NCI-H2081 (cell line): ENCODE results near the gene RNF38.
"Not testable (repeated sequence)": the region's sequence is repeated elsewhere in the genome, so short reads cannot be mapped to it uniquely, and the experiment has no call there.

Experiments used
- DNase-seq, 2 experiments: peaks; one replicate each; lab custom pipeline; 2025; lab: John Stamatoyannopoulos, UW

Gene RNF38

DNA sequence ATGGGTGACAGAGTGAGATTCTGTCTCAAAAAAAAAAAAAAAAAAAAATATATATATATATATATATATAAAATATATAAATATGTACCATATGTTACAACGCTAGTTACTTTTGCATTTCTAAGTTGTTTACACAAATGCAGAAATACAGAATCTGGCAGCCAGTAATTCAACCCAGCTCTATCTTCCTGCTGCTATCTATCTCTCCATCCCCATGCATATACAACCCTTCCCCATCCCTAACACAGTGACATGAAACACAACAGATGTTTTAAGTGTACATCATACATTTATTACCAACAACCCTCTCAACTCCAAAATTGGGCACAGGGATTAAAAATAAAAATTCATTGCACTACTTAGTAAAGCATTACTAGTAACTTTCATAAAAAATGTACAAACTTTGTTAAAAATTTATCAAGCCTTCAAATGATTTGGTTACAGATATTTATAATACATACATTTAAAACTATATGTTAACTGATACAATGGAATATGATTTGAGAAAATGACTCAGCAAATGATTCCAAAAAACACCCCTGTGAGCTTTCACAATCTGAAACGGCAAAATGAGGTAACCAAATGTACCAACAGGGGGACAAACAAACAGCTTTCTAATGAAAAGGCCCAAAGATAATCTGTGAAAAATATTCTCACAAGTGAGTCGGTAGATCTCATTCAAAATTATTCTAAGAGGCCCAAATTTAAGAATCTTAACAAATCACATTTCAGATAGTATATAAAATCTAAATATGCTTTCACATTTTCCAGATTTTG, 63.8 kb downstream of the RNF38 start:
- no peak for DNase-seq

DNA sequence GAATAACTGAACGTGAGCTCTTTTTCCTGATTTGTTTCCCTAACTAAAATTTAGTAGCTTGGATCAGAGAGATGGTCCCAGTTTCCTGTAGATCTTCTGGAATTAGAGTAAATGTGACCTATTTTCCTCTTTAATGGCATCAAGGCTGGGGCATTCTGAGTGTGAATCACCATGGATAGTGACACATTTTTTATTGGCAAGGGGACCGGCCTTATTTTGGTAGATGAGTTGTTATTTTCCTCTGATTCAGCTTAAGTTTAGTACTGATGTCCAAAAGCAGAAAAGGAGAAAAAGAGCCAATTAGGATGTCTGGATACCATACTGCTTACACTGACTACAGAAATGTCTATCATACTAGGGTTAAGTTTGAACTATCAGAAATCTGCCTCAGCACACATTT, 68.1 kb downstream of the RNF38 start:
- no peak for DNase-seq

DNA sequence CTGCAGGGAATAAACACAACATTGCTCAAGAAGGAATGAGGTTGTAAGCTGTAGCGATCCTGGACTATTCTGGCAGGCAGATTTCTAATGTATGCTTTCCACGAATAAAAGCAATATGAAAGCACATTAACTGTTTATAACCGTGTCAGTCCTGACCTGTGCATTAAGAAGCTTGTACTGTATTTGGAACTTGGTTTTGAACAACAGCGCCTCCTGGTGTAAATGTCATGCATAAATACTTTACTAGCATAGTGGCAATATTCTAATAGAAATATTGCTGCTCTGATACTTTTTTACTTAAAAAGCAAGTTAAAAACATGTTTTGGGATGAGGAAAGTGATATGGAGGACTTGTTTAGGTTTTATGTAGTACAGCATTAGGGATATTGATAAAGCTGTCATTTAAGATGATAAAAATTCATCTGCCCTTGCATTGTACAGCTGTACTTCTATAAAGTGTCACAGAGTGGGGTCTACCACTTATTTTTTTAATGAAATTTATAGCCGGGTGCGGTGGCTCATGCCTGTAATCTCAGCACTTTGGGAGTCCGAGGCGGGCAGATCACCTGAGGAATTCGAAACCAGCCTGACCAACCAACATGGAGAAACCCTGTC, 71.2 kb downstream of the RNF38 start:
- peak; percentile 71 to 75 for DNase-seq

DNA sequence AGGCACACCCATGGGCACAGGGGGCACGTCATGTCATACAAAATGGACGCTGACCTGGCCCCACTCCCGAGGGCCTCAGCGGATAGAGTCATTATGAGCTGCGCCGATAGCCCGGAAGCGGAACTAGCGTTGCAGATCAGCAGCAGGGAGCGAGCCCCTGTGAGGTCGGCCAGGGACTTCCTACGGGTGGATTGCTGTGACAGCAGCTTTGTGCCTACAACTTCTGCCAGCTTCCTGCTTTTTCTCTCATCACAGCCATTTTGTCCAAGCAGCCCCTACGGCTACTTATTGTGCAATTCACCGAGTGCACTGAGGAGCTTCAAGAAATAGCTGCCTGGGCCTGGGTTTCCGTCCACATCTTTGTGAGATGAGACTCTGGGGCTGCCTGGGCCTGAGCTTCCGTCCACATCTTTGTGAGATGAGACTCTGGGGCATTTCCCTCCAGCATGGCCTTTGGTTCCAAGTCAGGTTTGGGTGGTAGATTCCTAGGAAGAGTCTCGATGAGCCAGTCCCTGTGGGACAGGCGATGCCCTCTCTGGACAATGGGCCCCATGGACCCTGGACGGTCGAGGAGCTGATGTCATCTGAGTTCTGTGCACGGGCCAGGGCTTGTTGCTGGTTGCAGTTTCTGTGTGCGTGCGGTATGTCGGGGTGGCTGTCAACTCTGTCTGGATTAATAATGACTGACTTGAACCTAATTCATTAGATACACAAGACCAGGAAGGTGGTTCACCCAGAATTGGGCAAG, 74.8 kb downstream of the RNF38 start:
- DNase-seq, result no peak

DNA sequence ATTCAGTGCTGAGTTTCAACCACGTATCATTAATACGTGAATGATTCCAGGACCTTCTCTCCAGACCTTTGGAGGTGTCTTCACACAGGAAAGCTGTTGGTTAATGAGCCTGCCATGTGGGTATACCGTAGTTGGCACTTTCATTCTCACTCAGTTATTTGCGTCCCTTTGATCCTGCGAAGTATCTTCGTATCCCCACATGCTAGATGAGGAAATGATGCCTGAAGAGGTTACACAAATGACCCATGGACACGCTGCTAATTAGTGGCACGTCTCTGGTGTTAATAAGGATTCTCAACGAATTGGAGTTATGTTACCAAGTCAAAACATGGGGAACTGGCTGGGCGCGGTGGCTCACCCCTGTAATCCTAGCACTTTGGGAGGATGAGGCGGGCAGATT, 76.1 kb downstream of the RNF38 start:
- DNase-seq, result no peak

DNA sequence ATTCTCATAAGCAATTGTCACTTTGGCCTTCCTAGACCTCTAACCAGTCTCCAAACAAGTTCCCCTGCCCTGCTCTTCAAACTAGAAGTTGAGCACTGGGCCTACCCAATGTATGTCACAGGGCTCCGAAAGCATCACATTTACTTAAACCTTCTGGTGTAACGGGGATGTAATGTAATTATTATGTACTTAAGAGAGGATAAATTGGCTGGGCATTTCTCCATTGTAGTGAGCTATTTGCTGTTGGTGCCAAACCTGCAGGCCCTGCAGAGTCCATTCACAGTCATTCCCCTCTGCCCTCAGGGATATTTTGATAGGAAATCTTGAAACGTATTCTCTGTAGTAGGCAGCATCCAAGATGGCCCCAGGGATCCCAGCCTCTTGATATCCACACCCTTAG, 77.6 kb downstream of the RNF38 start:
- peak in 1 of 2 experiments; percentile 27 for DNase-seq

DNA sequence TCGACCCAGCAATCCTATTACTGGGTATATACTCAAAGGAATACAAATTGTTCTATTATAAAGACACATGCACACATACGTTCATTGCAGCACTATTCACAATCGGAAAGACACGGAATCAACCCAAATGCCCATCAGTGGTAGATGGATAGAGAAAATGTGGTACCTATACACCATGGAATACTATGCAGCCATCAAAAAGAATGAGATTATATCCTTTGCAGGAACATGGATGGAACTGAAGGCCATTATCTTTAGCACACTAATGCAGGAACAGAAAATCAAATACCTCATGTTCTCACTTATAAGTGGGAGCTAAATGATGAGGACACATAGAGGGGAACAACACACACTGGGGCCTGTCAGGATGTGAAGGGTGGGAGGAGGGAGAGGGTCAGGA, 78.2 kb downstream of the RNF38 start:
- not testable (repeated sequence) for DNase-seq

DNA sequence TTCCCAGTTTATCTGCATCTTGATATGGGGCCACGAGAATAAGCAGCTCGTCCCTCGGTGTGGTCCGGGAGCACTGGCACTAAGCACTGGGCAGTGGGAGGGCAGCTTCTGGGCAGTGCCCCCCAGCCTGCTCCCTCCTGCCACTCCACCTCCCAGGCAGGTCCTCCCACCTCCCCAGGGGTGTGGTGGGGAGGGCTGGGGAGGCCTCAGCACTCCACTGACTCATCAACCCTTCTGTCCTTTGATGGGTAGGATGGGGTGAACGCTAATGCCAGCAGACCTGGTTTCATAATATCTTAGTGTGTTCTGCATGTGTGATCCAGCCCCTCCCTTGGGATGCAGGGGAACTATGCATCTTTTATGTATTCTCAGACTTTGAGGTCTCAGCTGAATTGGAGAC, 79.6 kb downstream of the RNF38 start:
- DNase-seq, result no peak

DNA sequence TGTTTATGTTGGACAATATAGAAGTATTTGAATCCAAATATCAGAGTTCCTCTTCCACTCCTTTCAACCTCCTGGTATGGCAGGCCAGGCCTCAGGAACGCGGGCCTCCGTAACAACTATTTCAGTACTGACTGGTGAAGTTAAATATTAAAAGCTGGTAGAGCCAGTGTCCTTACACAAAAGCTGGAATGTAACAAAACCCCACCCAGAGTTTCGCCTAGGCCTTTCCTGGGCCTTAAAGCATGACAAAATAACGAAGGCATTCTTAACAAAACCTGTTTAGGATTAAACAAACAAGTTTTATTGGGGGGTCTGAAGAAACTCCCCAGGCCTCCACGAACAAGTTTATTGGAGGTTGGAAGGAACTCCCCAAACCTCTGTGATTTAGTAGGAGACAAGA, 80.3 kb downstream of the RNF38 start:
- no peak for DNase-seq

DNA sequence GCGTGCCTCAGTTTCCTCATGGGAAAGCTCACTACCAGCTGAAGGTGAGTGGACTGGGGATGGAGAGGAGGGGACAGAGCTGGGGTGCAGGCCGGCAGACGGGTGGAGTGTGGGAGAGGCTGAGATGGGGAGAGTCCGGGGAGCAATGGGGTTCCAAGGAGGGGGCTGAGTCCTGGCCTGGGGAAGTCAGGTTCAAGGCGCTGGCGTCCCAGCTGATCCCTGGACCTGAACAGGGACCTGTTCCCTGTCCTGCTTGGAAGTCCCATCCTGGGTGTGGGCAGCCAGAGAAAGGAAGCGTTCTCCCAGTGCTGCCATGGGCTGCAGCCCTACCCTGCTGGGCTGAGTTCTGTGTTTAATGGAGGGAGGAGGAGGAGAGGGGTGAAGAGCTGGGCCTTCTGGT, 80.9 kb downstream of the RNF38 start:
- no peak for DNase-seq

DNA sequence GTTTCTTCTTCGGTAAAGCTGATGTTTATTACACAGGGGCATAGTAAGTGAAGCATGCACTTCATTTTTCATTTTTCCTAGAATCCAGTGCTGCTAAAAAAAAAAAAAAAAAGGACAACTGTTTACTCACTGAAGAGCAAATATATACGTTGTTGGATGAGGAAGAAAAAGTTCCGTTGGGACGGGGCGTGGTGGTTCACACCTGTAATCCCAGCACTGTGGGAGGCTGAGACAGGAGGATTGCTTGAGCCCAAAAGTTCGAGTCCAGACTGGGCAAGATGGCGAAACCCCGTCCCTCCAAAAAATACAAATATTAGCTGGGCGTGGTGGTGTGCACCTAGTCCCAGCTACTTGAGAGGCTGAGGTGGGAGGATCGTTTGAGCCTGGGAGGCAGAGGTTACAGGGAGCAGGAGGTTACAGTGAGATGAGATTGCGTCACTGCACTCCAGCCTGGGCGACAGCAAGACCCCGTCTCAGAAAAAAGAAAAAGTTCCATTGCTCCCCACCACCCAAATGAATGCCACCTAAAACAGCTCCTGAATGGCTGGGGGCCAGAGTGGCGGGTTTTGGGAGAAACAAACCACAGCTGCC, 81.8 kb downstream of the RNF38 start:
- no peak for DNase-seq

DNA sequence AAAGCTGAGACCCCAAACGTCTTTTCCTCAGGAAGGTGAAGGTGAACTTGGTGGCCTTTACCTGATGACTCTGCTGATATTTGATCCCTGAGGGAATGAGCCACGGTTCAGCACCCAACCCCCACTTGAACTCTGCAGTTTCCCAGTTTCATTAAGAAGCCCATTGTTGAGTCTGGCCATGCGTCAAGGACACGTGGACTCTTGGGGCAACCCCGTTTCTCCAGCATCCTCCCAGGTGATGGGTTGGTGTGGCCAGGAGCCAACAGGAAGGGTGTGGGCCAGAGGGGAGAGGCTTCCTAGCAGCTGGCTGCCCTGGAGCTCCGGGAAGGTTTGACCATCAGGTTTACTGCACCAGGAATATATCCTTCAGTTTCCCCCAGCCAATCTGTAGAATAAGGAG, 82.3 kb downstream of the RNF38 start:
- DNase-seq, result peak in 1 of 2 experiments; percentile 7

DNA sequence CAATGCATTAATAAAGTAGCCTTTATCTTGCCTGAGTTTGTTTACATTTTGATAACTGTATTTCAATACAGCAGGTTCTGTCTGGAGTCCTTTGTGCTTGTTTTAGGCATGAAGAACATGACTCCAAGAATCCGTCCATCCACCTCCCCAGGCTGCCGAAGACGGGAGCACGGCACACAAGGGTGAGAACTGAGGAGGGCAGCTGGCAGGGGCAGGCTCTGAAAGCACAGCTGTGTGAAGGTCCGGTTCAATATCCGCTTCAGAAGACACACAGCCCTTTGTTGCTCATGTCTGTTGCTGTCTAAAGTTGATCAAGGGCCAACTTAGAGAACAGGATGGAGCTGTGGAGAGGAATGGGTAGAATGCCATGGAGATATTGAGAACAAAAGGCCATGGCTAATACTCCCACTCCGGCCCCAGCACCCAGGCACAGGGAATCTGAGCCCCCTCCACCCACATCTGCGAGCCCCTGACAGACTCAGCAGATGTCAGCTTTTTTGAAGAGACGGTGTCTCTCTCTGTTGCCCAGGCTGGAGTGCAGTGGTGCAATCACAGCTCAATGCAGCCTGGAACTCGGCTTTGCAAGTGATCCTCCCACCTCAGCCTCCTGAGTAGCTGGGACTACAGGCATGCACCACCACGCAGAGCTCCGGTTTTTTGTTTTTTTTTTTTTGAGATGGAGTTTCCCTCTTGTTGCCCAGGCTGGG, 83.3 kb downstream of the RNF38 start:
- no peak for DNase-seq

DNA sequence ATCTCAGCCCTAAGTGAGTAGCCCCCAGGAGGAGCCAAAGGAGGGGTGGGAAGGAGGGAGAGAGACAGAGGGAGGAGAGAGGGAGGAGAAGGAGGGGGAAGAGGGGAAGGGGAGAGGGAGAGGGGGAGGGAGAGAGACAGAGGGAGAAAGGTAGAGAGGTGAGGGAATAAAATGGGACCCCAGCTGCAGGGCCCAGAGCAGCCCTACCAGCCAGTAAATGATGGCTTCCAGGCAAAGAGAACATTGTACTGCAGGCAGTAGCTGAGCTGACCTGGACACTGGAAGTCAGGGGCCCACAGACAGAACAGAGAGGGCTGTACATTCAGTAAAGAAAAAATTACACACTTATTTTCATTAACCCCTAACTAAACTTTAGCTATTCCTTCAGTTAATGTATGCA, 84.0 kb downstream of the RNF38 start:
- no peak for DNase-seq

DNA sequence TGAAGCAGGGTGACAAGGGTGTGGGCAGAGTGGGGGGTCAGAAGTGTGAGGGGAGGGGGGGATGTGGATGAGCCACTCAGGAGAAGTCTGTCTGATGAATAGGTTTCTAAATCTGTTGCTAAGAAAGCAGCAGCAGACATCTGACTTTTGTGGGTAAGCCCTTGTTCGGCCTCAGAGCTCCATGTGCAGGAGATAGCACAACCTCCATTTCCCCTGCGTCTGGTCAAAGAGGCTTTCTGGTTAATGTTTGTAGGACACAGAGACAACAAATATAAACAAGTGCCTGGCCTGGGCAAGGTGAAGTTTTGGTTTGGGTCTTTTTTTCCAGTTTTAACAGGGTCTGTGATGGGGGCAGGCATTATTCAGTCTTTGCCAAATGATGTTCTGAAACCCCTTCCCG, 84.8 kb downstream of the RNF38 start:
- DNase-seq, result no peak

DNA sequence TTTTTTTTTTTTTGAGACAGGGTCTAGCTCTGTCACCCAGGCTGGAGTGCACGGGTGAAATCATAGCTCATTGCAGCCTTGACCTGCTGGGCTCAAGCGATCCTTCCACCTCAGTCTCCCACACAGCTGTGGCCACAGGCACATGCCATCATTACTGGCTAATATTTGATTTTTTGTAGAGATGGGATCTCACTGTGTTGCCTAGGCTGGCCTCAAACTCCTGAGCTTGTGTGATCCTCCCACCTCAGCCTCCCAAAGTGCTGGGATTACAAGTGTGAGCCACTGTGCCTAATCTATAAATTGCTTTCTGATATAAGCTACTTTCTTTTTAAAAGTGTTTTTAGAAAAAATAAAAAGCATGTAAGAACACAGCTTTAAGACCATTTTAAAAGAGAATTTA, 85.3 kb downstream of the RNF38 start:
- no peak for DNase-seq

DNA sequence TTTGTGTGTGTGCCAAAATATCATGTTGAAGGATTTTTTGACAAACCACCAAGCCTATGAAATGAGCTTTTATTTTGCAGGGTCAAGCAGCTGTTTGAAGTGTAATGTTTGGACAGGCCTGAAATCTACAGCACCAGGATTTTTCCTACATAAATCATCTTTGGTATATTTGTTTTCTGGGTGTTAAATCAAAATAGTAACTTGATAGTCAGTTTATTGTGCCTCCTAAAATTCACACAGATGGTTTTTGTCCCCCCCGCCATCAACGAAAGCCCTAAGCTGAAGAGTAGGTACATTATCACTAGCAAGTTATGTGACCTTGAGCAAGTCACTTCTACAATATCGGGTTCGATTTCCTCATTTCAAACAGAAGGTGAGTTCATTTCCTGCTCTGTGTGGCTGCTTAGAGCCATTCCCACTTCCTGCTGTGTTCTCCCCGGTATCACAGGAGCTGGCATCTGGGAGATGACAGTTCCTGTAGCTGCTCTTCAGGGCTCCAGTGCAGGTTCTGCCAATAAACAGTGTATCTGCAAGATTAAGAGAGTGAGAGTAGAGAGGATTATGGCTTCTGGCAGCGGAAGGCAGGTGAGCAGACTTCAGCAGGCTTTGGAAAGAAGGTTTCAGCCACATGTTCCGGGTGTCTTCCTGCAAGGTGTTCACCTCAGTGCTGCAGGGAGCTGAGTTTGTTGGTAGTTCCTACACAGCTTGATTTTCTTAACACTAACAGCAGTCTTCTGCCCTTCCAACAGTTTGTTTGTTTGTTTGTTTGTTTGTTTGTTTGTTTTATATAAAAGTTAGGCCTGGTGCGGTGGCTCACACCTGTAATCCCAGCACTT, 93.4 kb downstream of the RNF38 start:
- peak in 1 of 2 experiments; percentile 71 for DNase-seq

DNA sequence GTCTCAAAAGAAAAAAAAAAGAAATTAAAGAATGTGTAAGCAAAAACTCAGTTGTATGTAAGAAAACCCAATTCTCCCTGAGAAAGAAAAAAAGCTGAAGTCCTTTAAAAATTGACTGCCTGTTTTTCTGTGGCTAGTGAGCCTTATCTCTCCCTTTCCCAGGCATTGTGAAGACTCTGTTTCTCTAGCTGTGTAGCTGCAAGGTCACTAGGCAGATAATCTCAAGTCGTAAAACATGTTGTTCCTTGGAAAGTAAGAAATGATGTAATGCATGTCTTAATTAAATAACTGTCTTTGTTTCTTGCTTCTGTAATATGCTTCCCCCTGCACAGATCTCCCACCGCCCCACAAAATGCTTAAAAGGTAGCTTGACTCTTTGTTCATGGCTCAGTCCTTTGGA, 95.7 kb downstream of the RNF38 start:
- not testable (repeated sequence) for DNase-seq

DNA sequence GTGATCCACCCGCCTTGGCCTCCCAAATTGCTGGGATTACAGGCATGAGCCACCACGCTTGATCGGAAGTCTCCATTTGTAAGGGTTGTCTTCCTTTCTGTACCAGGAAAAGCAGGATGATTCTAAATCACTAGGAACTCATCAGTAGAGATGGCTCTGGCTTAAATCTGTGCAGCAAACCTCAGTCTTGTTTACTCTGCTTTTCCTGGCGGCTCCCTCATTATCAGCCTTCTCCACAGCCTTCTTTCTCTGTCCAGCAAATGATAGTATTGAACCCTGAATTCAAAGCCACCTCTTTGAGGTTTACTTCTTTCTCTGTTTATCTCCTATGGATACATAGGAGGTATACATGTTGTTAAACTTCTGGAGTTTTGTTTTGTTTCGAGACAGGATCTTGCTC, 98.8 kb downstream of the RNF38 start:
- no peak for DNase-seq

DNA sequence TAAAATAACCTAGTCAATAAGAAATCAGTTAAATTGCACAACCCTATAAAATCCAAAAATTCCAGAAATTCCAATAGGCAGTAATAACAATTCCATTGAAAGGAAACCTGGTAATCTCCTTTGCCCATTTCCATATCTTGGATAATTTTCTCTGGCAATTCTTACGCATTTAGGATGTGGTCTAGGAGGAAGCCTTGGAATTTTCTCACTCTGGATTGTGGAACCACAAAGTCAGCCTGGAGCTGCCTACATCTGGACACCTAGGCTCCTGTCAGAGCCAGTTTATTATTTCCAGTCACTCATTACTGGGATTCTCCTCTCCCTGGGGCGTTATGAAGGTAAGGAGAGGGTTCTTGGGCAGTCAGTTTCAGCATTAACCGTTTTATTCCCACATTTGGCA, 101.5 kb downstream of the RNF38 start:
- no peak for DNase-seq

DNA sequence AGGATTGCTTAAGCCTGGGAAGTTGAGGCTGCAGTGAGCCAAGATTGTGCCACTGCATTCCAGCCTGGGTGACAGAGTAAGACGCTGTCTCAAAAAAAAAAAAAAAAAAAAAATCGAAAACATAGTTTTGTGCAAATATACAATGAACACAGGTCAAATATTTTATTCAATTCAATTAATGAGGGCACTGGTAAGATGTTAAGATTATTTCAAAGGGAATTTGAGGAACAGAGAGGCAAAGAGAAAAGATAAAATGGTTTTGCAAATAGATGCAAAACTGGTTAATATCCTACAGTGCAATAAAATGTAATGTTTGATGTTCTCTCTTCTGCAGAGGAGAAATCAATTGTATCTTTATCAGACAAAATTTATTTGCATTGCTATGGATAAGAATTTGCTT, 102.3 kb downstream of the RNF38 start:
- DNase-seq, result no peak
